Loucy (cell line): ENCODE results near the gene KLK15.

Experiments used
- EZH2phosphoT487 ChIP-seq: fragments of 200-600 bp; IDR thresholded peaks from 2 replicates; pipeline ENCODE4 v1.6.1; 2018; ENCODE audit warnings: antibody characterized with exemption, mild to moderate bottlenecking, moderate library complexity, borderline replicate concordance
- TF ChIP-seq, protein P1 (sequence below): fragments of 200-600 bp; sonication (generic); conservative IDR thresholded peaks from 2 replicates; pipeline ENCODE4 v1.5.1; 2014; ENCODE audit warnings: mild to moderate bottlenecking, antibody characterized with exemption, low read length

DNA sequence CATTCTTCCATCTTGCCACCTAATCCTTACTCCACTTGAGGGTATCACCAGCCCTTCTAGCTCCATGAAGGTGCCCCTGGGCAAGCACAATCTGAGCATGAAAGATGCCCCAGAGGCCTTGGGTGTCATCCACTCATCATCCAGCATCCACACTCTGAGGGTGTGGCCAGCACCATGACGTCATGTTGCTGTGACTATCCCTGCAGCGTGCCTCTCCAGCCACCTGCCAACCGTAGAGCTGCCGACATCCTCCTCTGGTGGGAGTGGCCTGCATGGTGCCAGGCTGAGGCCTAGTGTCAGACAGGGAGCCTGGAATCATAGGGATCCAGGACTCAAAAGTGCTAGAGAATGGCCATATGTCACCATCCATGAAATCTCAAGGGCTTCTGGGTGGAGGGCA, 18.2 kb upstream of the KLK15 start:
- TF ChIP-seq, protein P1, sequence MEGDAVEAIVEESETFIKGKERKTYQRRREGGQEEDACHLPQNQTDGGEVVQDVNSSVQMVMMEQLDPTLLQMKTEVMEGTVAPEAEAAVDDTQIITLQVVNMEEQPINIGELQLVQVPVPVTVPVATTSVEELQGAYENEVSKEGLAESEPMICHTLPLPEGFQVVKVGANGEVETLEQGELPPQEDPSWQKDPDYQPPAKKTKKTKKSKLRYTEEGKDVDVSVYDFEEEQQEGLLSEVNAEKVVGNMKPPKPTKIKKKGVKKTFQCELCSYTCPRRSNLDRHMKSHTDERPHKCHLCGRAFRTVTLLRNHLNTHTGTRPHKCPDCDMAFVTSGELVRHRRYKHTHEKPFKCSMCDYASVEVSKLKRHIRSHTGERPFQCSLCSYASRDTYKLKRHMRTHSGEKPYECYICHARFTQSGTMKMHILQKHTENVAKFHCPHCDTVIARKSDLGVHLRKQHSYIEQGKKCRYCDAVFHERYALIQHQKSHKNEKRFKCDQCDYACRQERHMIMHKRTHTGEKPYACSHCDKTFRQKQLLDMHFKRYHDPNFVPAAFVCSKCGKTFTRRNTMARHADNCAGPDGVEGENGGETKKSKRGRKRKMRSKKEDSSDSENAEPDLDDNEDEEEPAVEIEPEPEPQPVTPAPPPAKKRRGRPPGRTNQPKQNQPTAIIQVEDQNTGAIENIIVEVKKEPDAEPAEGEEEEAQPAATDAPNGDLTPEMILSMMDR = no peak
- no peak for TF ChIP-seq EZH2phosphoT487
